Measurements from ENCODE around the gene CNTN5. TPM values are rescaled to one million over a fixed set of nuclear protein-coding genes. Genes with fewer than 3 reads are reported as not detected.

The CNTN5 gene
- total and polyA plus RNA-seq, 2 donors (not counting 1 experiment from before 2014, with no cell fraction given): not detected

- Histone ChIP-seq H3K4me2 (replicated peaks; ENCODE audit: low read depth, low read length, poor library complexity, severe bottlenecking) (no peak overlapping the region), H3K27ac (ENCODE audit: low read length in 2 of 2) (no peak overlapping the region), H3K9ac (ENCODE audit: low read length) (no peak overlapping the region), H2AFZ (ENCODE audit: insufficient read depth, low read depth, low read length, poor library complexity, severe bottlenecking) (no peak overlapping the region), H4K20me1 (ENCODE audit: control insufficient read depth, insufficient read depth, low read length, poor library complexity, severe bottlenecking) (no peaks in the 10 kb centered on the region), H3K36me3 (replicated peaks in 1 of 2; ENCODE audit: control extremely low read depth in 1 of 2, control insufficient read depth in 1 of 2, extremely low read depth in 1 of 2, insufficient read depth in 2 of 2, low read length in 1 of 2) (no peaks in the 10 kb centered on the region), H3K27me3 (replicated peaks in 1 of 4; ENCODE audit: control extremely low read depth in 1 of 4, control insufficient read depth in 3 of 4, insufficient read depth in 4 of 4, low read length in 3 of 4) (no peaks in the 10 kb centered on the region), H3K79me2 (ENCODE audit: control insufficient read depth, insufficient read depth, low read length) (no peaks in the 10 kb centered on the region), H3K4me1 (ENCODE audit: control insufficient read depth in 2 of 2, insufficient read depth in 2 of 2, low read length in 2 of 2) (no peaks in the 10 kb centered on the region), H3K4me3 (ENCODE audit: control extremely low read depth in 1 of 5, extremely low read depth in 1 of 5, insufficient read depth in 1 of 5, low read depth in 2 of 5, low read length in 4 of 5) (no peak overlapping the region), H3K9me3 (ENCODE audit: control extremely low read depth in 1 of 3, control insufficient read depth in 2 of 3, insufficient read depth in 1 of 3, low read length in 2 of 3) (no peaks in the 10 kb centered on the region)
- ATAC-seq (ENCODE audit: low read depth) (no peak), DNase-seq (no peak)
- Mint-ChIP-seq H3K4me1 (no peaks in the 10 kb centered on the region), H3K4me3 (no peak overlapping the region), H3K9me3 (ENCODE audit: insufficient read depth) (no peaks in the 10 kb centered on the region), H3K27me3 (no peaks in the 10 kb centered on the region), H3K27ac (no peak overlapping the region)
- CTCF ChIA-PET: no interaction called here
- intact Hi-C loops (cut with micrococcal nuclease): no loop called here
- TF ChIP-seq EZH2 (IDR thresholded peaks at IDR 0.05; ENCODE audit: borderline replicate concordance, insufficient read depth, low read depth, low read length, poor library complexity, severe bottlenecking): no peak
- no peak for TF ChIP-seq CTCF (IDR thresholded peaks at IDR 0.05)
- POLR2A ChIA-PET: no interaction called here
- WGBS (ENCODE audit: insufficient coverage): 100% methylated on average over 1 of the region's 3 CpGs
These were observed 248.1 kb downstream of the CNTN5 start for GRCh38 chr11:99268886-99269285.

GRCh38 chr11:99271527-99271926, 250.8 kb downstream of the CNTN5 start:
- CTCF ChIA-PET: no interaction called here
- no peak overlapping the region for H3K4me3 ChIP-seq (ENCODE audit: control extremely low read depth in 1 of 5, extremely low read depth in 1 of 5, insufficient read depth in 1 of 5, low read depth in 2 of 5, low read length in 4 of 5)

More at GRCh38 chr11:99271527-99271926, 250.8 kb downstream of the CNTN5 start:
- Histone ChIP-seq H3K79me2 (ENCODE audit: control insufficient read depth, insufficient read depth, low read length) (no peaks in the 10 kb centered on the region), H3K36me3 (replicated peaks in 1 of 2; ENCODE audit: control extremely low read depth in 1 of 2, control insufficient read depth in 1 of 2, extremely low read depth in 1 of 2, insufficient read depth in 2 of 2, low read length in 1 of 2) (no peaks in the 10 kb centered on the region), H3K27ac (ENCODE audit: low read length in 2 of 2) (no peak overlapping the region), H3K9ac (ENCODE audit: low read length) (no peak overlapping the region), H3K4me2 (replicated peaks; ENCODE audit: low read depth, low read length, poor library complexity, severe bottlenecking) (no peak overlapping the region), H4K20me1 (ENCODE audit: control insufficient read depth, insufficient read depth, low read length, poor library complexity, severe bottlenecking) (no peaks in the 10 kb centered on the region), H3K9me3 (ENCODE audit: control extremely low read depth in 1 of 3, control insufficient read depth in 2 of 3, insufficient read depth in 1 of 3, low read length in 2 of 3) (no peaks in the 10 kb centered on the region), H3K27me3 (replicated peaks in 1 of 4; ENCODE audit: control extremely low read depth in 1 of 4, control insufficient read depth in 3 of 4, insufficient read depth in 4 of 4, low read length in 3 of 4) (no peaks in the 10 kb centered on the region), H2AFZ (ENCODE audit: insufficient read depth, low read depth, low read length, poor library complexity, severe bottlenecking) (no peak overlapping the region), H3K4me1 (ENCODE audit: control insufficient read depth in 2 of 2, insufficient read depth in 2 of 2, low read length in 2 of 2) (no peaks in the 10 kb centered on the region)
- no peaks in the 10 kb centered on the region for H3K4me1 Mint-ChIP-seq
- no peak overlapping the region for H3K4me3 Mint-ChIP-seq
- WGBS (ENCODE audit: insufficient coverage): 88% methylated on average over 2 of the region's 5 CpGs
- ATAC-seq (ENCODE audit: low read depth) (no peak), DNase-seq (no peak)
- H3K27me3 Mint-ChIP-seq: no peaks in the 10 kb centered on the region
- H3K27ac Mint-ChIP-seq: no peak overlapping the region
- POLR2A ChIA-PET: no interaction called here
- no peaks in the 10 kb centered on the region for H3K9me3 Mint-ChIP-seq (ENCODE audit: insufficient read depth)
- no peak for TF ChIP-seq CTCF (IDR thresholded peaks at IDR 0.05)
- no peak for TF ChIP-seq EZH2 (IDR thresholded peaks at IDR 0.05; ENCODE audit: borderline replicate concordance, insufficient read depth, low read depth, low read length, poor library complexity, severe bottlenecking)
- intact Hi-C loops (cut with micrococcal nuclease): no loop called here

Data from B cell (primary cell).